GM12878 (cell line): ENCODE data around the gene DUSP7. TPM values are rescaled to one million over a fixed set of nuclear protein-coding genes. Genes with fewer than 3 reads are reported as not detected.

Experiments used
- ATF7 ChIP-seq: fragments of 450-650 bp; IDR thresholded peaks from 2 replicates; pipeline ENCODE4 v1.6.1; 2016; ENCODE audit warnings: low read depth, mild to moderate bottlenecking
- ELK1 ChIP-seq: IDR thresholded peaks from 2 replicates; pipeline ENCODE4 v1.6.1; 2012; ENCODE audit warnings: low read depth, low read length, improper control_type of control experiment
- FOXK2 ChIP-seq: fragments of 450-650 bp; IDR thresholded peaks from 2 replicates; pipeline ENCODE4 v1.6.1; 2017; ENCODE audit warnings: mild to moderate bottlenecking, moderate library complexity
- GABPA ChIP-seq: IDR thresholded peaks from 2 replicates; pipeline ENCODE4 v1.6.1; 2014; ENCODE audit warnings: antibody characterized with exemption, low read depth, mild to moderate bottlenecking, inconsistent platforms
- NFXL1 ChIP-seq: fragments of 450-650 bp; IDR thresholded peaks from 2 replicates; pipeline ENCODE4 v1.6.1; 2017; ENCODE audit warnings: antibody characterized with exemption, mild to moderate bottlenecking, borderline replicate concordance
- NR2C2 ChIP-seq: IDR thresholded peaks from 2 replicates; pipeline ENCODE4 v1.6.1; 2011; ENCODE audit warnings: borderline replicate concordance, low read depth; ENCODE audit not compliant: control insufficient read depth, insufficient read length
- NRF1 ChIP-seq: conservative IDR thresholded peaks from 2 replicates; pipeline ENCODE4 v1.6.1; 2011; ENCODE audit warnings: mild to moderate bottlenecking, low read depth, low read length, improper control_type of control experiment
- RB1 ChIP-seq: fragments of 450-650 bp; formaldehyde crosslinking; IDR thresholded peaks from 2 replicates; pipeline ENCODE4 v1.6.1; 2017; ENCODE audit warnings: mild to moderate bottlenecking, borderline replicate concordance
- RCOR1 ChIP-seq: conservative IDR thresholded peaks from 2 replicates; pipeline ENCODE4 v1.6.1; 2012; ENCODE audit warnings: low read depth, low read length, improper control_type of control experiment
- RFX5 ChIP-seq: IDR thresholded peaks from 2 replicates; pipeline ENCODE4 v1.6.1; 2011; ENCODE audit warnings: low read depth, low read length, improper control_type of control experiment
- SUZ12 ChIP-seq: fragments of 200-600 bp; sonication (generic); IDR thresholded peaks from one replicate; pipeline ENCODE4 v1.6.1; 2018; ENCODE audit warnings: antibody characterized with exemption, mild to moderate bottlenecking; ENCODE audit not compliant: unreplicated experiment
- TARDBP ChIP-seq: IDR thresholded peaks from 2 replicates; pipeline ENCODE4 v1.6.1; 2016; ENCODE audit warnings: borderline replicate concordance
- ZBTB40 ChIP-seq: fragments of 450-650 bp; IDR thresholded peaks from 2 replicates; pipeline ENCODE4 v1.6.1; 2016; ENCODE audit warnings: mild to moderate bottlenecking, moderate library complexity, borderline replicate concordance
- polyA plus RNA-seq, 11 experiments: library from polyadenylated mRNA; depleted of rRNA in 4 of 11; unstranded in 6 of 11; stranded (reverse) in 5 of 11; fragments of >200 nt; fragmentation: Nextera tagmentation in 4 of 11; fragmentation: Illumina TruSeq in 1 of 11; extraction: Ambion mirVana in 4 of 11; extraction: Trizol in 1 of 11; gene quantifications; 1 replicate in 1 of 11; 2 replicates in 10 of 11; pipeline versions ENCODE4 v1.2.1 to v1.2.3, GENCODE V29; 2011 to 2016; ENCODE audit warnings: inconsistent platforms in 2 of 11, missing spikeins in 2 of 11, low read depth in 1 of 11
- total RNA-seq, 4 experiments: library from RNA; depleted of rRNA in 3 of 4; stranded (reverse); fragments of >200 nt in 3 of 4; fragmentation: Illumina TruSeq in 1 of 4; extraction: Trizol in 1 of 4; gene quantifications; 2 replicates each; pipeline versions ENCODE4 v1.2.1 to v1.2.3, GENCODE V29; 2013 to 2021
- TF ChIP-seq, protein P1 (sequence below): fragments of 450-650 bp; IDR thresholded peaks from 2 replicates; pipeline ENCODE4 v1.6.1; 2018; ENCODE audit warnings: borderline replicate concordance, mild to moderate bottlenecking; ENCODE audit not compliant: partially characterized antibody
- TF ChIP-seq, protein P2 (sequence below): IDR thresholded peaks from 2 replicates; pipeline ENCODE4 v1.6.1; 2012; ENCODE audit warnings: low read depth, low read length, improper control_type of control experiment
- TF ChIP-seq, protein P3 (sequence below): IDR thresholded peaks from 2 replicates; pipeline ENCODE4 v1.6.1; 2012; ENCODE audit warnings: low read depth, low read length, improper control_type of control experiment

The DUSP7 gene
- total and polyA plus RNA-seq, 10 of the 15 experiments (the other 5 are each of a cell fraction or from before 2014, with no cell fraction given), result 0.73 to 17.0 (median 7.9) TPM

DNA sequence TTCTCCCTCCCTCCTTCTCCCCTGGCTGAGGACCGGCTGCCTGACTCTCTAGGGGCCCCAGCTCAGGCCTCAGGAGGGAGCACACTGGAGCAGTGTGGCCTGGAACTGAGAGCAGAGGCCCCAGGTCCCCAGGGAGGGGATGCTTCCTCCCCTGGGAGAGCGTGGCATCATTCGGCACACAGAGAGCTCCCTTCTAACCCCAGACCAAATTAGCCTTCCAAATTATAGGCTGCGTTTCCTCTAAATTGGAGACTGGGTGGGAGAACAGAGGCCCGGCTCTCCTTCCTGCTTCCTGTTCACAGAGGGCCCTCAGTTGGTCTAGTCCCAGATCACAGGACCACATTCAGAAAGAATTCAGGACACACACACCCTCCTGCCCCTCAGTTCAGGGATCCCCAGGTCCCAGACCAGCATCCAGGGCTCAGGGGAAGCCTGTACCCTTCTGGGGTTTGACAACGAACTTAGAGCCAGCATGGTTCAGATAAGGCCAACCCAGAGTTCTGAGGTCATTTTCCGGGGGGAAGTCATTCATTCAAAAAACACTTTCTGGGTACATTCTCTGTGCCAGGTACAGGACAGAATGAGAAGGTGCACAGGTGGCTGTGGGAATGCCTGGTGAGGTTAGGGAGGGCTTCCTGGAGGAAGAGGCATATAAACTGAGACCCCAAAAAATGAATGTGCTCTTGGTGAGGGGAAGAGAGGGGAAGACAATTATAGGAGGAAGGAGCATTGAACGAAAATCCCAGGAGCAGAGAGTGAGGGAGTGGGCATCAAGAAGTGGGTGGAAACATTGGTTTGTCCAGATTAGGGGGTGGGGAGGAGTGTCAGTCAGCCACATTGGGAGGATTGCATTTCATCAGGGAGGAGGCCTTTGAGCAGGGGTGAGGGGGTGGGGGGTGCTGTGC is 32.3 kb downstream of the DUSP7 start (continued):
- peak; percentile 100 for TF ChIP-seq RB1
- no peak for TF ChIP-seq NRF1
- peak; percentile 65 for TF ChIP-seq ATF7
- TF ChIP-seq, protein P1, sequence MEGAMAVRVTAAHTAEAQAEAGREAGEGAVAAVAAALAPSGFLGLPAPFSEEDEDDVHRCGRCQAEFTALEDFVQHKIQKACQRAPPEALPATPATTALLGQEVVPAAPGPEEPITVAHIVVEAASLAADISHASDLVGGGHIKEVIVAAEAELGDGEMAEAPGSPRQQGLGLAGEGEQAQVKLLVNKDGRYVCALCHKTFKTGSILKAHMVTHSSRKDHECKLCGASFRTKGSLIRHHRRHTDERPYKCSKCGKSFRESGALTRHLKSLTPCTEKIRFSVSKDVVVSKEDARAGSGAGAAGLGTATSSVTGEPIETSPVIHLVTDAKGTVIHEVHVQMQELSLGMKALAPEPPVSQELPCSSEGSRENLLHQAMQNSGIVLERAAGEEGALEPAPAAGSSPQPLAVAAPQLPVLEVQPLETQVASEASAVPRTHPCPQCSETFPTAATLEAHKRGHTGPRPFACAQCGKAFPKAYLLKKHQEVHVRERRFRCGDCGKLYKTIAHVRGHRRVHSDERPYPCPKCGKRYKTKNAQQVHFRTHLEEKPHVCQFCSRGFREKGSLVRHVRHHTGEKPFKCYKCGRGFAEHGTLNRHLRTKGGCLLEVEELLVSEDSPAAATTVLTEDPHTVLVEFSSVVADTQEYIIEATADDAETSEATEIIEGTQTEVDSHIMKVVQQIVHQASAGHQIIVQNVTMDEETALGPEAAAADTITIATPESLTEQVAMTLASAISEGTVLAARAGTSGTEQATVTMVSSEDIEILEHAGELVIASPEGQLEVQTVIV, result no peak
- no peak for TF ChIP-seq TARDBP
- TF ChIP-seq FOXK2, result no peak
- TF ChIP-seq, protein P2, sequence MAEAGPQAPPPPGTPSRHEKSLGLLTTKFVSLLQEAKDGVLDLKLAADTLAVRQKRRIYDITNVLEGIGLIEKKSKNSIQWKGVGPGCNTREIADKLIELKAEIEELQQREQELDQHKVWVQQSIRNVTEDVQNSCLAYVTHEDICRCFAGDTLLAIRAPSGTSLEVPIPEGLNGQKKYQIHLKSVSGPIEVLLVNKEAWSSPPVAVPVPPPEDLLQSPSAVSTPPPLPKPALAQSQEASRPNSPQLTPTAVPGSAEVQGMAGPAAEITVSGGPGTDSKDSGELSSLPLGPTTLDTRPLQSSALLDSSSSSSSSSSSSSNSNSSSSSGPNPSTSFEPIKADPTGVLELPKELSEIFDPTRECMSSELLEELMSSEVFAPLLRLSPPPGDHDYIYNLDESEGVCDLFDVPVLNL, result no peak
- TF ChIP-seq RFX5, result no peak
- TF ChIP-seq NR2C2, result no peak
- 0 out of 2 replicates have a peak, but pooled peaks have one; percentile 32 for TF ChIP-seq NFXL1
- TF ChIP-seq SUZ12, result no peak
- 0 out of 2 replicates have a peak, but pooled peaks have one; percentile 47 for TF ChIP-seq RCOR1
- no peak for TF ChIP-seq ZBTB40
- TF ChIP-seq, protein P3, sequence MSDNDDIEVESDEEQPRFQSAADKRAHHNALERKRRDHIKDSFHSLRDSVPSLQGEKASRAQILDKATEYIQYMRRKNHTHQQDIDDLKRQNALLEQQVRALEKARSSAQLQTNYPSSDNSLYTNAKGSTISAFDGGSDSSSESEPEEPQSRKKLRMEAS, result no peak
- TF ChIP-seq ELK1, result no peak
- TF ChIP-seq GABPA, result no peak
